ENCODE measurements around the gene FAM9C. TPM values are rescaled to one million over a fixed set of nuclear protein-coding genes. Genes with fewer than 3 reads are reported as not detected.
"Not testable (repeated sequence)": the region's sequence is repeated elsewhere in the genome, so short reads cannot be mapped to it uniquely, and the experiment has no call there.

FAM9C gene
- total RNA-seq, 4 donors from 2014 or later = not detected

DNA sequence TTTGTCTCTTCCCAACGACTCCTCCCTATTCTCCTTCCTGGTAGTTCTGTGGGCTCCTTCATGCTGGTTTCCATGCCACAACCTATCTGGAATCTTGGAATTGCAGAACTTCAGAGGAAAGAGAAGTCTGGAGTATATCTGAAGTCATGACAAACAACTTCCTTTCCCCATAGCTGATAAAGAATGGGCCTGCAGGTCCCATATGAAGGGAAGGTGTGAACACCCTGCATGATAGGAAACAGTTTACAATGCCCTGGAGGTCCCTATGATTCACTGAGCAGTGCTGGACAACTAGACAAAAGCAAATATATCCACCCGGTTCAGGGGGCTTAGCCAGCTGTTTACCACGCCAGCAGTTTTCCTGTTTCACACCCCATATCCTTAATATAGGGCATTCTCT lies 19.4 kb downstream of the FAM9C start:
- no peak for DNase-seq (ENCODE audit: low spot score in 2 of 2)
- TF ChIP-seq, protein P1, sequence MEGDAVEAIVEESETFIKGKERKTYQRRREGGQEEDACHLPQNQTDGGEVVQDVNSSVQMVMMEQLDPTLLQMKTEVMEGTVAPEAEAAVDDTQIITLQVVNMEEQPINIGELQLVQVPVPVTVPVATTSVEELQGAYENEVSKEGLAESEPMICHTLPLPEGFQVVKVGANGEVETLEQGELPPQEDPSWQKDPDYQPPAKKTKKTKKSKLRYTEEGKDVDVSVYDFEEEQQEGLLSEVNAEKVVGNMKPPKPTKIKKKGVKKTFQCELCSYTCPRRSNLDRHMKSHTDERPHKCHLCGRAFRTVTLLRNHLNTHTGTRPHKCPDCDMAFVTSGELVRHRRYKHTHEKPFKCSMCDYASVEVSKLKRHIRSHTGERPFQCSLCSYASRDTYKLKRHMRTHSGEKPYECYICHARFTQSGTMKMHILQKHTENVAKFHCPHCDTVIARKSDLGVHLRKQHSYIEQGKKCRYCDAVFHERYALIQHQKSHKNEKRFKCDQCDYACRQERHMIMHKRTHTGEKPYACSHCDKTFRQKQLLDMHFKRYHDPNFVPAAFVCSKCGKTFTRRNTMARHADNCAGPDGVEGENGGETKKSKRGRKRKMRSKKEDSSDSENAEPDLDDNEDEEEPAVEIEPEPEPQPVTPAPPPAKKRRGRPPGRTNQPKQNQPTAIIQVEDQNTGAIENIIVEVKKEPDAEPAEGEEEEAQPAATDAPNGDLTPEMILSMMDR (IDR thresholded peaks at IDR 0.05) = no peak
- no peak for TF ChIP-seq POLR2A (IDR thresholded peaks at IDR 0.05)
- H3K4me3 ChIP-seq (ENCODE audit: low read depth, poor library complexity, severe bottlenecking) = no peak overlapping the region
- intact Hi-C loops (cut with DNase I; ENCODE audit: low total_unique reads) = no loop called here
- WGBS, 2 donors = 75 to 79% methylated on average over 3 of the region's 3 CpGs

DNA sequence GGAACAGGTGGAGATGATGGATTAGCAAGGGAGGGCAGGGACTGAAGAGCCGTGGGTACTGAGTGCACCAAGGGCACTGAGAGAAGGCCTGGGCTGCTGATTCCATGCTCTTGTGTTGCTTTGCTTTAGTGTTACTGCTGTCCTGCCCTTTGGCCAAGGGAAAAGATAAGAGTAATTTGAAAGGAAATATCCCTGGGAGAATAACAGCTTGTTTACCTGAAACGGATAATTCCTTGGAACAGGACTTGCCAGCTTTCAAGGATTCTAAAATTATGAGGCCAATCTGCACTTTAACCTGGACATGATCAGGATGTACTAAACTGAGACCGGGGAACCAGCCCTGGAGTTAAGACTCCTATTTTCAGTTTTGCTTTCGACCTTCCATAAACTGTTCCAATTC lies 20.4 kb downstream of the FAM9C start:
- no peak overlapping the region for H3K4me3 ChIP-seq (ENCODE audit: low read depth, poor library complexity, severe bottlenecking)
- no peak for TF ChIP-seq POLR2A (IDR thresholded peaks at IDR 0.05)
- TF ChIP-seq, protein P1 (IDR thresholded peaks at IDR 0.05) = no peak
- no peak for DNase-seq (ENCODE audit: low spot score in 2 of 2)
- intact Hi-C loops (cut with DNase I; ENCODE audit: low total_unique reads) = no loop called here
- 80 to 95% methylated on average over 4 of the region's 4 CpGs for whole genome bisulfite sequencing, 2 donors

DNA sequence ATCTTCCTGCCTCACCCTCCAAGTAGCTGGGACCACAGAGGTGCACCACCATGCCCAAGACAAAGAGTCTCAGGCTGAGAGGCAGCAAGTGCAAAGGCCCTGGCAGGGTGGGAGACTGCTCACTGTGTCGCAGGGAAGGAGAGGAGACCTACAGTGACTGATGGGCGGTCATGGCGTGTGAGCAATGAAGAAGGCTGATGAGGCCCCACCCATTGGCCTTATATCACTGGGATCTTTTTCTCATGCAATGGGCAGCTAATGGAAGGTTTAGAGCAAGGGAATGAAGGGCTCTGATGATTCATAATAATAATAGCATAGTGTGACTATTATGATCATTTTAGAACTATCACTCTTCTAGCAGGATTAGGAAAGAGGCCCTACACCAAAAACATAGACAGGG lies 20.9 kb downstream of the FAM9C start:
- intact Hi-C loops (cut with DNase I; ENCODE audit: low total_unique reads) = no loop called here
- no peak for TF ChIP-seq POLR2A (IDR thresholded peaks at IDR 0.05)
- TF ChIP-seq, protein P1 (IDR thresholded peaks at IDR 0.05) = no peak
- WGBS, 2 donors = 91 to 100% methylated on average over 3 of the region's 3 CpGs
- no peak overlapping the region for H3K4me3 ChIP-seq (ENCODE audit: low read depth, poor library complexity, severe bottlenecking)
- DNase-seq (ENCODE audit: low spot score in 2 of 2) = no peak

DNA sequence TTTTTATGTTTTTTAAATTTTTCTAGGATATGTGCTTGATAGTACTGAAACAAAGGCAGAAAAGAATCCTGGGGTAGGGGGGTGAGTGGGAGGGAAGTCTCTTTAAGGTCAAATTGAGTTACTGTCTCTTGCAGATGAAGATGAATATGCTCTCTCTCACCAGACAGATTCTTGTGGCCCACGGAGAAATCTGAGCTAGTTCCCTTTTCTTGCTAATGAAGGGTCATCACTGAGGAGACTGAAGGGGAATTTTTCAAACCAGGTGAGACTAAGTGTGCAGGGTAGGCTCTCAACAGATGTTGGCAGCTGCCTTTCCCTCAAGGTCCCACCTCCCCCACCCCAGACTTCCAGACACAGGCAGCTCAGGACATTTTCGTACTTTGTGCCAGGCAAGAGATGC lies 21.5 kb downstream of the FAM9C start:
- intact Hi-C loops (cut with DNase I; ENCODE audit: low total_unique reads) = no loop called here
- 67 to 96% methylated on average over 2 of the region's 2 CpGs for WGBS, 2 donors
- DNase-seq (ENCODE audit: low spot score in 2 of 2) = no peak
- TF ChIP-seq, protein P1 (IDR thresholded peaks at IDR 0.05) = no peak
- no peak for TF ChIP-seq POLR2A (IDR thresholded peaks at IDR 0.05)
- no peak overlapping the region for H3K4me3 ChIP-seq (ENCODE audit: low read depth, poor library complexity, severe bottlenecking)

DNA sequence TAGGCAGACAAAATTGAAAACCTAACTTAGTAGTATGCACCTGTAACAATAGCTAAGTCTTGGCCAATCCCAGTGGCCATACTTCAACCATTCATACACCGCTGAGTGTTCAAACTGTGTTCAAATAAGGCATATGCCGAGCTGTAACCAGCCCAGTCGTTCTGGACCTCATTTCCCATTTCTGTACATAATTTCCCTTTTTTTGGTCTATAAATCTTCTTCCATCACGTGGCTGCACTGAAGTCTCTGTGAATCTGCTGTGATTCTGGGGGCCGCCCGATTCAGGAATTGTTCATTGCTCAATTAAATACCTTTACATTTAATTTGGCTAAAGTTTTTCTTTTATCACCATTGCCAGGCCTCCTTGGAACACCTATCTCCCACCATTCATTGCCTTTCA lies 27.7 kb downstream of the FAM9C start:
- WGBS, 2 donors = 81 to 90% methylated on average over 6 of the region's 6 CpGs
- intact Hi-C loops (cut with DNase I; ENCODE audit: low total_unique reads); H3K4me3 ChIP-seq (ENCODE audit: low read depth, poor library complexity, severe bottlenecking); DNase-seq (ENCODE audit: low spot score in 2 of 2): not testable (repeated sequence)

DNA sequence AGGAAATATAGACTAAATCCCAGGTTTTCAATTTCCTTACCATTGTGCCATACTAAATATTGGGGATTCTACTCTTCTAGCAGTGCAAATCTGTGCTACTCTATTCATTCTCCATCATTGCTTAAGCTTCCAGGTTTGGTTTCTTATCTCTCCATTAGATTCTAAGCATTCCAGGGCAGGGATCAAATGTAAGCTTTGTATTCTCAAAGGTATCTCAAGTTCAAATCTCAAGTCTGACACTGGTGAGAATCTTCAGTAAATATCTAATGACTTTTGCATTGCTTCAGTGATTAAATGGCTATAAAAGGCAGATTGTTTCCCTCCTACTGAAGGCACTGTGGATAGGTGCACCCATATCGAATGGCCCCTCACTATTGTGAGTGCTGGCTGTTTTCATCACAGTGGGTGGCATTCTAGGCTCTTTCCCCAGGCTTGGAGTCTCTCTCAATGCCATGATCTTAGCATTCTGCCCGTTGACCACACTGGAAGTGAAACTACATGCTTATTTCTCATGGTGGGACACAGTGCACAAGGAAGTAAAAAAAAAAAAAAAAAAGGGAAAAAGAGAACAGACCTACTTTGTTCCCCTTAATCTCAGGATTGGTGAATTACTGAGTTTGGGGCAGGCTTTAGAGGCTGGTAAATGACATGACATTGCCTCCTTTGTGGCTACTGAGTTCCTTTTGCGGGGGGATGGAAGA lies 28.7 kb downstream of the FAM9C start:
- whole genome bisulfite sequencing, 2 donors = 74 to 87% methylated on average over 3 of the region's 3 CpGs

More for the DNA sequence above, 28.7 kb downstream of the FAM9C start:
- intact Hi-C loops (cut with DNase I; ENCODE audit: low total_unique reads) = no loop called here
- no peak for TF ChIP-seq POLR2A (IDR thresholded peaks at IDR 0.05)
- TF ChIP-seq, protein P1 (IDR thresholded peaks at IDR 0.05) = no peak
- no peak for DNase-seq (ENCODE audit: low spot score in 2 of 2)
- H3K4me3 ChIP-seq (ENCODE audit: low read depth, poor library complexity, severe bottlenecking) = no peak overlapping the region
